ENCODE results near the gene BCKDHA.
"Not testable (repeated sequence)": the region's sequence is repeated elsewhere in the genome, so short reads cannot be mapped to it uniquely, and the experiment has no call there.

Gene BCKDHA

GRCh38 chr19:41426116-41426841, 28.7 kb downstream of the BCKDHA start:
- DNase-seq (ENCODE audit: low read depth): no peak

DNA sequence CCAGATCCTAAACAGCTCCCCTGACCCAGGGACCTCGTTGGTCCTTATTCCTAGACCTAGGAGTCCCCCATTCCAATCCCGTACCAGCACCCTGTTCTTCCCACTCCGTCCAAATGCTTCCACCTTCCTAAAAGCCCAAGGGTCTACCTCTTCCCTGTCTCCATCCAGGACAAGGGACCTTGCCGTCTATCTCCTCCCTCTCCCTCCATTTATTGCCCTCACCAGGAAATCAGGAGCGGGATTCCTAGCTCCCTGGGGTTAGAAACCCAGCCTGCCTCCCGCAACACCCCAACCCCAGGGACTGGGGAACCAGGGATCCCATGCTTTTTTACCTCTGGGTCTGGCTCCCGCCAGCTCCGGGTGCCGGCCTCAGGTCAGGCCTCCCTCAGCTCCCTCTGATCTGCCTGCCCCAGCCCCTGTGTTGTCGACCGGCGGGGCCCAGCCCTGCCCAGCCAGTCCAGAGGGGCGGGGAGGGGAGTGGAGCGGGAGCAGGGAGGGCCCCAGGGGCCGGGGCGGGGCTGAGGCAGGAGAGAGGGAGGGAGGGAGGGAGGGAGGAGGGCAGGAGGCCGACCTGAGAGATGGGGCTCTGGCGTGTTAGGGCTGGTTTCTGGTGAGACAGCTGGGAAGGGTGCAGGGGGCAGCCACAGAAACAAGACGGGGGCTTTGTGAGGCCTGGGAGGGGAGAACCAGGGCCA, 29.5 kb downstream of the BCKDHA start, which contains the start of gene B3GNT8:
Gene B3GNT8, minus strand, starts transcription at position 423 of the 695 bp plus-strand sequence. CDS start 596 bp downstream, outside the sequence.
- DNase-seq (ENCODE audit: low read depth): no peak

GRCh38 chr19:41427647-41428480, 30.2 kb downstream of the BCKDHA start:
- no peak for DNase-seq (ENCODE audit: low read depth)

- DNase-seq (ENCODE audit: low read depth): no peak
These were observed 30.9 kb downstream of the BCKDHA start for GRCh38 chr19:41428481-41428859.

DNA sequence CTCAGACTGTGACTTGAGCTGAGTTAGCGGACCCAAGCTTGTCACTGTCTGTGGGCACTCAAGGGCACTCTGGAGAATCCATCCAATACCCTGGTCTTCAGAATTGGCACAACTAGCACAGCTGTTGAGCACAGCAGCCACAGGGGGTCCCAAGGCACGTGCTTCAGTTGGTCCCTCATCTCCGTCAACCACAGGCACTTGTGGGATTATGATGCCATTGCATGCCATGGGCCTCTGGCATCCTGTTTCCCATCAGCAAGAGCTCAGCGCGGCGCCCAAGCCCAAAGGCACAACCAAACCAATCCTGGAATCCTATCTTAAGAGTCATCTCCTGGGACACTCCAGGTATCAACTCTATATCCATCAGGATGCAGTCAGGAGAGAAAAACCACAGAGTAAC, 33.3 kb downstream of the BCKDHA start:
- DNase-seq (ENCODE audit: low read depth): no peak

DNA sequence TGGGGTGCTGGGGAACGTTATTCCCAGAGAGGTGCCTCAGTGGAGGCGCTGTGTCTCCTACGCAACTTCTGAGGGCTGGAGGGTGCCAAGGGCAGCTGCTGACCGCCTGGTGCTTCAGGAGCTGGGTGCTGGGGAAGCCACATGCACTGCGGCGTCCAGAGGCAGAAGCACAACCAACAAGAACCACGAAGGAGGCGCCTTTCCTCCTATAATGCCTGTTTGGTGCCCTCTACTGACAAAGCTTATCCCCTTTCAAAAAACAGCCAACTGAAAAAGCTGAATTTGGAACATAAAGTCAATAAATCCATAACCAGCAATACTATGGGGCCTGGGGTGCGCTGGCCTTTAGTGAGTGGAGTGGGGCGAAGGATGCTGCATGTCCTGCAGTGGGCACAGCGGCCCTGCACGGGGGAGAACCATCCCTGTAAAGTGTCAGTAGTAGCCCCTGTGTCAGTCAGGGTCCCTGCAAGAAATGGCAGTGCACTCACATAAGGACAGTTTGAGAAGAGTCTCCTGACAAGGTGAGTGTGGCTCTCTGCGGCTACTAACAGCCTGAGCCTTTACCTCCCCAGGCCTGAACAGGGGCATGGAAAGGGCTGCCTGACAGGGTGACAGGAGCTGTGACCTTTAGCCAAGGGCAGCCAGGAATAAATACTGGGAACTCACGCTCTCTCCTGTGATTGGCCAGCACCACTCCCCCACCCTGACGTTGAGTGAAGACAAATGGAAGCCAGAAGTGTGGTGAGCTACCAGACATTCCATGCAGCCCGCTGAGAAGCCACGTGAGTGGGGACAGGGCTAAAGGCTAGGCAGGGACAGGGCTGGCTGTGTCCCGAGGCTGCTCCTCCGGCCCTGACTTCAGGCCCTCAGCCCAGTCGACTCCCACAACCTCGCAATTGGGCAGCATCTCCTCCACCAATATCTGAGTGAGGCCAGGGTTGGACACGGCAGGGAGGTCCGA, 34.1 kb downstream of the BCKDHA start:
- no peak for DNase-seq (ENCODE audit: low read depth)

DNA sequence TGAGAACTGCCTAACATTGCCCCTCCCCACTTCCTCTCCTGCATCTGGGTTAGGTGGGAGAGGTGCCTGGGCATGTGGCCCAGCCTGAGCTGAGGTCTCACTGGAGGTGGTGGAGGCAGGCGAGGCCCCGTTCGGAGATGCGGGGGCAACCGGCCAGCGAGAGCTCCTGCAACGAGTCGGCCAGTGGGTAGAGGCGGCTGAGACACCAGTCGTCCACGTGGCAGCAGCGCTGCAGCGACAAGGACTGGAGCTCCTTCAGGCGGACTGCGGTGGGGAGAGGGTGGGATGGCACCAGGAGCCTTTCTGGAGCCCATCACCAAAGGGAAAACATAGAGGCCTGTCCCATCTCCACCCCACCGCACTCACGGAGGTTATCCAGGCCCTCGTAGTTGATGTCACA, 35.6 kb downstream of the BCKDHA start:
- DNase-seq (ENCODE audit: low read depth): no peak

- DNase-seq (ENCODE audit: low read depth): no peak
These were observed 36.8 kb downstream of the BCKDHA start for GRCh38 chr19:41434450-41434849.

- not testable (repeated sequence) for DNase-seq (ENCODE audit: low read depth)
These were observed 37.8 kb downstream of the BCKDHA start for GRCh38 chr19:41435376-41435775.

DNA sequence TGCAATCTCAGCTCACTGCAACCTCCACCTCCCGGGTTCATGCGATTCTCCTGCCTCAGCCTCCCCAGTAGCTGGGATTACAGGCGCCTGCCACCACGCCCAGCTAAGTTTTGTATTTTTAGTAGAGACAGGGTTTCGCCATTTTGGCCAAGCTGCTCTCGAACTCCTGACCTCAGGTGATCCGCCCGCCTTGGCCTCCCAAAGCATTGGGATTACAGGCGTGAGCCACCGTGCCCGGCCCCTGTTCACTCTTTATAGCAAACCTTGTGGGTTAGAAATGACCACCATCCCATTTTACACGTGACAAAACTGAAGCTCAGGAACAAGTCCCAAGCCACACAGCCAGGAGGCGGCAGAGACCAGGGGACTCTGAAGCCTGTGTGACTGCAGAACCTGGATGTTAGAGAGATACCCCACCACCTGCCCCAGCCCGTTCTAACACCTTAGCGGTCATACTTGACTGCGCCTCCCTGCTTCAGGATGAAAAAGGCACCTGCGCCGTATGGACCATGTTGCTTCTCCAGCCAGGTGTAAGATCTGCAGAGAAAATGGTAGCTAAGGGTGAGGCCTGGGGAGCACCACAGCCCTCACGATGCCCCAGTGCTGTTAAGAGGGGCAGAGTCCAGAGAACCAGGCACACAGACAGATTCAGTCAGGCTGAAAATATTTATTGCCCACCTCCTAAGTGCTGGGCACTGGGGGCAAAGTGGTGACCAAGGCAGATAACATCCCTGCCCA, 38.5 kb downstream of the BCKDHA start:
- no peak for DNase-seq (ENCODE audit: low read depth)

GRCh38 chr19:41436674-41436951, 39.0 kb downstream of the BCKDHA start:
- no peak for DNase-seq (ENCODE audit: low read depth)

DNA sequence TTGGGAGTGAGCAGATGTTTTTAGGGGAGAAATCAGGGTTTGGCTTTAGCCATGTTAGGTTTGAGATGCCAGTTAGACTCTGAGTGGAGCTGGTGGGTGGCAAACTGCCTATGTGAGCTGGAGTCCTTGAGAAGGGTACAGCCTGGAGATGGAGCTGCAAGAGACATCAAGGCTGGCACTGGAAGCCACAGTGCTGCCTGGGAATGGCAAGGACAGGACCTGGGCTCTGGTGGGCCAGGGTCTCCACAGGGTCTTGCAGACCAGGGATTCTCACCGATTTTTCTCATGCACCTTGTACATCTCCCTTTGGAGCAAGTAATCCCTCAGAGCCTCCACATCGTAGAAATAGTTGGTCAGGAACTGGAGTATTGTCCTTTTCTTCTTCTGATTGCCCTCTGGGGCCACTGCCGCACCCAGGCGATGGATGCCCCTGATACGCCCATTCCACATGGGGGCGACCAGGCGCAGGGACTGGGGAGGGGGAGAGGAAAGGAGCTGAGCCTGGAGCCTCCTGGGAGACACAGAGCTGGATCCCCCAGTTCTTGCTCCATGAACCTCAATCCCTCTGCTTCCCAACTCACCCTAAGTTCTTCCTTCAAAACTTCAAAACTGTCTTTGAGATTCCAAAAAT, 40.4 kb downstream of the BCKDHA start:
- no peak for DNase-seq (ENCODE audit: low read depth)

DNA sequence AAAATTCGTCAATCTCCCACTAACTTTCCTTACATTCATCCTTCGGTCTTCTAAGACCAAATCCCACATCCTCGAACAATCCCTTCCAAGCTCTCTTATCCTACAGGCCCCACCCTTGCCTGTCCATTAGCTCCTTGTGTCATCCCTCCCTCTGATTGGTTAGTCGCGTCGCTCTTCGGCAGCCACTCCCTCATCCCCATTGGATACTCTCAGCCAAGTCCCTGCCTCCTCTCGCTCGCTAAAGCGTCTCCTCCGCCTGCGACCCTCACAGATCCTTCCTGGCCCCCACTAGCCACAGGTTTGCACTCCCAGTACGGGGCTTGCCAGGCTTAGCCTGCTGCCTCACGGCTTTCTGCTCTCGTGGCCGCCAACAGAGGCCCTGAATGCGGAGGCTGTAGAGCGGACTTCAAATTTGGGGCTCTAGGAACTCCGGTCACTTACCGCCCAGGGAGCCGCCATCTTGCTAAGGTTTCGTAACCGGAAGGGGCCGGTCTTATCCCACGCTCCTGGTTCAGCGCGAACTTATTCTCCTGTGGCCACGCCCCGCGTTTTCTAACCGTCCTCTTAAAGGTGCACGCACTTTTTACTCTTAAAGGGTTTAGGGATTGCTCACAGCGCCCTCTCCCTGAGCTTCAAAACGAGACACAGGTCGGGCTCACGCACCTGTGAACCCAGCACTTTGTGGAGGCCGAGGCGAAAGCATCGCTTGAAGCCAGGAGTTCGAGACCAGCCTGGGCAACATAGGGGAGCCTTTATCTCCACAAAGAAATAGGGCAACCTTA, 42.0 kb downstream of the BCKDHA start, which contains the start of gene DMAC2:
Gene DMAC2, minus strand, starts transcription at position 472 of the 782 bp plus-strand sequence. Its CDS starts 13 bp downstream, at position 459.
- peak; percentile 88 for DNase-seq (ENCODE audit: low read depth)

DNA sequence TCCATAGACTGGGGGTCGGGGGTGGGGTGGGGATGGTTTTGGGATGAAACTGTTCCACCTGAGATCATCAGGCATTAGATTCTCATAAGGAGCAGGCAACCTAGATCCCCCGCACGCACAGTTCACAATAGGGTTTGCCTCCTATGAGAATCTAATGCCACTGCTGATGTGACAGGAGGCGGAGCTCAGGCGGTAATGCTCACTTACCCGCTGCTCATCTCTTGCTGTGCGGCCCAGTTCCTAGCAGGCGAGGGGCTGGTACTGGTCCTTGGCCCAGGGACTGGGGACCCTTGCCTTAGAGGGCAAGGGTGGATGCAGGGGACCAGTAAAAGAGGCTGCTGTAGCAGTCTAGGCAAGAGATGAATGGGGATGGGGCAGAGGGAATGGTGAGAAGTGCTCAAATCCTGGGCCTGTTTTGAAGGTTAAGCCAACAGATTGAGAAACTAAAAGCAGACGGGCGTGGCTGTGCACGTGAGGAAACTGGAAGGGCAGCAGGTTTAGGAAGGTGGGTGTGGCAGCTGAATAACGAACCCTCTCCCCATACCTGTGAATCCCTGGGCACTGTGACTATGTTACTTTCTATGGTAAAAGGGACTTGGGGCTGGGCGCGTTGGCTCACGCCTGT, 43.8 kb downstream of the BCKDHA start:
- DNase-seq (ENCODE audit: low read depth): no peak

- DNase-seq (ENCODE audit: low read depth): no peak
These were observed 45.1 kb downstream of the BCKDHA start, which contains the start of gene ERICH4 for GRCh38 chr19:41442473-41443355. TSS of gene ERICH4 (plus strand) at chr19:41443156. CDS start at chr19:41443170, 14 bp downstream.

DNA sequence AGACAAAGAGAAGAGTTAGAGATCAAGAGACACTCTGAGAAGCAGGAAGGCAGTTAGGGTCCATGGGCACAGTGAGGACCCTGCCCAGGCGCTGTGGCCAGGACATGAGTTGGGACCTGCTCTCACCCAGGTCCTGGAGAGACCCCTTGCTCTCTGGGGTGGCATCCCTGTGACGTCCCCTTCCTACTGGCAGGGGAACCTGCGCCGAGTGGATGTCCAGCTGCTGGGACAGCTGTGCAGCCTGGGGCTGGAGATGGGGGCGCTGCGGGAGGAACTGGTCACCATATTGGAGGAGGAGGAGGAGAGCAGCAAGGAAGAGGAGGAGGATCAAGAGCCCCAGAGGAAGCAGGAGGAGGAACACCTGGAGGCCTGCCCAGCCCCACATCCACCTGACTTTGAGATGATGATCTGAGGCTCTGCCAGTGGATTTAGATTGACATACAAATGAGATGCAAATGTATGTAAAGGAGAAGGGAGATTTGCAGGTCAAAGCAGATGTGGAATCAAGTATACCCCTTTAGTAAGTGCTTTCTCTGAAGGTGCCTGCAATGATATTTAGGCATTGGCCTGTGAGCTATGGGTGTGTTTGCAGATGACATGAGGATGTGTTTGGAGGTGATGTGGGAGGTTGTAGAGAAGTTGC, 46.3 kb downstream of the BCKDHA start:
- no peak for DNase-seq (ENCODE audit: low read depth)

DNA sequence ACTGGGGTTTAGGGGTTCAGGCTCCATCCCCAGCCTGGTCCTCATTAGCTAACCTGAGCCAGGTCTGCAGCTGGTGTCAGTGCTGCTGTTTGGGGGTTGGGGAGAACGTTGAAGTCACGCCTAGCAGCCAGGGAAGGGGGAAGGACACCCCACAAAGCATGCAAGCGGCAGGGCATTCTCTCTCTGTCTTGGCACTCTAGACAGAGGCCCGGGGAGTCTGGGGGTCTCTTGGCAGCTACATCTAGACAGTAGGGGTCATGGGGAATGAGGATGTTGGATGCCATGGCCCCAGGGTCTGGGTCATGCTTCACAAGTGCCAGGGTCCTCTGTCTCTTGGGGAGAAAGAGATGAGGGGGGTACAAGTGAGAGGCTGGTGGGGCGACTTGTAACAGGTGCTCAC, 48.0 kb downstream of the BCKDHA start:
- DNase-seq (ENCODE audit: low read depth): no peak

Measured in GM04503 (cell line).